HepG2 (cell line): Measurements from ENCODE around the gene TMEM131L. TPM values are rescaled to one million over a fixed set of nuclear protein-coding genes. Genes with fewer than 3 reads are reported as not detected.

Source experiments
- ATAC-seq: fragments of 200-7000 bp; cut with Tn5 transposase; 3 replicates; pipeline ENCODE4 v1.9.1; 2020; ENCODE audit warnings: mild to moderate bottlenecking, moderate library complexity
- BruUV-seq: library from RNA; stranded (reverse); fragments of 400-500 nt; replicated peaks from 2 replicates; lab custom pipeline; 2021; lab: Mats Ljungman, UMichigan
- CTCF ChIA-PET: fragments of 300-600 bp; formaldehyde crosslinking; extraction: SDS; loops from one replicate; lab custom pipeline; 2021; ENCODE audit warnings: low total read pairs, inconsistent platforms, low intra/inter-chr PET ratio; lab: Yijun Ruan, JAX
- POLR2A ChIA-PET: fragments of 350-600 bp; sonication (Branson Sonifier 250); formaldehyde crosslinking; loops from one replicate; lab custom pipeline; 2020; ENCODE audit warnings: antibody characterized with exemption, inconsistent platforms; lab: Yijun Ruan, JAX
- DNase-seq: peaks from one replicate; pipeline ENCODE4 v3.0.0-alpha.2; 2015; ENCODE audit warnings: low spot score
- FAIRE-seq: peaks from 3 replicates; lab custom pipeline; 2011; peaks lifted over from hg19 to GRCh38; lab: Jason Lieb, UNC
- H2AFZ ChIP-seq: one replicate; pipeline ENCODE4 v1.6.1; 2011; ENCODE audit warnings: low read length, inconsistent platforms
- H3K27ac ChIP-seq: fragments of 300-600 bp; 3 replicates; pipeline ENCODE4 v1.8.0; 2011; ENCODE audit warnings: mixed run types, mild to moderate bottlenecking, mixed read lengths, low read length, inconsistent platforms; ENCODE audit not compliant: insufficient read depth; ENCODE audit errors: extremely low read length
- H3K27me3 ChIP-seq, 2 experiments: fragments of 200-600 bp in 1 of 2; 2 replicates in 1 of 2; 3 replicates in 1 of 2; pipeline versions ENCODE4 v1.6.0 to v1.8.0; 2011; ENCODE audit warnings: low read length in 2 of 2, mild to moderate bottlenecking in 2 of 2, moderate library complexity in 2 of 2, inconsistent platforms in 1 of 2; ENCODE audit not compliant: insufficient read depth in 2 of 2, control insufficient read depth in 1 of 2
- H3K36me3 ChIP-seq, 2 experiments: fragments of 200-600 bp in 1 of 2; replicated peaks in 1 of 2; 2 replicates in 1 of 2; 3 replicates in 1 of 2; pipeline versions ENCODE4 v1.5.1 to v1.8.0; 2011; ENCODE audit warnings: low read length in 2 of 2, inconsistent platforms in 1 of 2; ENCODE audit not compliant: insufficient read depth in 2 of 2, control insufficient read depth in 1 of 2
- H3K4me1 ChIP-seq: 2 replicates; pipeline ENCODE4 v1.5.1; 2012; ENCODE audit warnings: low read length, inconsistent platforms; ENCODE audit not compliant: insufficient read depth
- H3K4me2 ChIP-seq: 2 replicates; pipeline ENCODE4 v1.6.0; 2011; ENCODE audit warnings: low read depth, low read length, inconsistent platforms
- H3K4me3 ChIP-seq, 3 experiments: fragments of 200-600 bp in 1 of 3; sonication (generic), shearing (Covaris generic) in 1 of 3; replicated peaks in 1 of 3; 2 replicates each; pipeline ENCODE4 v1.5.1; 2011 to 2016; ENCODE audit warnings: low read length in 3 of 3, inconsistent platforms in 2 of 3, low read depth in 2 of 3, mild to moderate bottlenecking in 2 of 3, control low read depth in 1 of 3, mixed read lengths in 1 of 3; ENCODE audit not compliant: insufficient read depth in 1 of 3
- H3K79me2 ChIP-seq: one replicate; pipeline ENCODE4 v1.6.1; 2011; ENCODE audit warnings: low read length, inconsistent platforms; ENCODE audit not compliant: insufficient read depth
- H3K9ac ChIP-seq: 2 replicates; pipeline ENCODE4 v1.6.0; 2011; ENCODE audit warnings: mild to moderate bottlenecking, low read depth, low read length, inconsistent platforms; ENCODE audit not compliant: insufficient read depth
- H3K9me3 ChIP-seq: 2 replicates; pipeline ENCODE4 v1.5.1; 2012; ENCODE audit warnings: mild to moderate bottlenecking, low read length
- H4K20me1 ChIP-seq: 2 replicates; pipeline ENCODE4 v1.6.0; 2011; ENCODE audit warnings: inconsistent platforms, mild to moderate bottlenecking, low read length, moderate library complexity; ENCODE audit not compliant: insufficient read depth
- CEBPZ ChIP-seq: IDR thresholded peaks from 2 replicates; pipeline ENCODE4 v1.6.1; 2012; ENCODE audit warnings: low read length, improper control_type of control experiment
- KLF16 ChIP-seq, 2 experiments: sonication (generic) in 1 of 2; formaldehyde crosslinking in 1 of 2; IDR thresholded peaks; 2 replicates each; pipeline versions ENCODE4 v1.6.1 to v1.8.0; 2016 to 2023; ENCODE audit warnings: missing genetic modification reagents in 2 of 2, missing compliant biosample characterization in 1 of 2
- RXRA ChIP-seq: sonication (generic); formaldehyde crosslinking; IDR thresholded peaks from 2 replicates; pipeline ENCODE4 v1.5.1; 2020; ENCODE audit warnings: missing genetic modification reagents
- SRSF9 ChIP-seq: fragments of 200-400 bp; formaldehyde crosslinking; IDR thresholded peaks from 2 replicates; pipeline ENCODE4 v1.6.1; 2018; ENCODE audit warnings: borderline replicate concordance, mild to moderate bottlenecking, low read depth, low read length; ENCODE audit not compliant: insufficient read depth, poor library complexity, severe bottlenecking
- ZFP36L2 ChIP-seq: sonication (generic); formaldehyde crosslinking; IDR thresholded peaks from 2 replicates; pipeline ENCODE4 v1.4.0; 2020; ENCODE audit warnings: missing genetic modification reagents
- ZNF326 ChIP-seq: sonication (generic); formaldehyde crosslinking; IDR thresholded peaks from 2 replicates; pipeline ENCODE4 v1.4.0; 2020; ENCODE audit warnings: missing genetic modification reagents, borderline replicate concordance
- ZNF33A ChIP-seq: sonication (generic); formaldehyde crosslinking; IDR thresholded peaks from 2 replicates; pipeline ENCODE4 v1.5.1; 2020; ENCODE audit warnings: missing genetic modification reagents, mild to moderate bottlenecking, moderate library complexity, borderline replicate concordance
- ZNF350 ChIP-seq: sonication (generic); formaldehyde crosslinking; IDR thresholded peaks from 2 replicates; pipeline ENCODE4 v1.4.0; 2020; ENCODE audit warnings: mild to moderate bottlenecking, low read depth, missing genetic modification reagents, borderline replicate concordance
- ZNF431 ChIP-seq: sonication (generic); formaldehyde crosslinking; IDR thresholded peaks from 2 replicates; pipeline ENCODE4 v1.9.0; 2022; ENCODE audit warnings: missing genetic modification reagents, low read depth, mild to moderate bottlenecking, borderline replicate concordance
- ZNF781 ChIP-seq: sonication (generic); formaldehyde crosslinking; IDR thresholded peaks from 2 replicates; pipeline ENCODE4 v1.5.1; 2020; ENCODE audit warnings: borderline replicate concordance, mild to moderate bottlenecking, missing genetic modification reagents; ENCODE audit errors: not compliant biosample characterization
- WGBS: methylation state at CpG from one replicate; pipeline ENCODE4 v1.1.6; 2017; ENCODE audit warnings: low lambda C conversion rate; 5-methylcytosine and 5-hydroxymethylcytosine counted together
- in situ Hi-C: cut with HindIII; loops from 2 replicates; pipeline ENCODE4 v1.10.0; 2017; ENCODE audit warnings: low pct_unique_long_range_greater_than_20kb; ENCODE audit not compliant: extremely low pct_ligation_motif_present
- intact Hi-C: fragments of 100-400 bp; cut with micrococcal nuclease; formaldehyde crosslinking; loops from one replicate; pipeline ENCODE4 v1.10.0; 2022; ENCODE audit not compliant: unreplicated experiment
- polyA plus RNA-seq, 8 experiments: library from polyadenylated mRNA; depleted of rRNA in 3 of 8; stranded (reverse) in 7 of 8; unstranded in 1 of 8; fragments of >200 nt; fragmentation: Illumina TruSeq in 4 of 8; extraction: Trizol in 4 of 8; gene quantifications; 2 replicates each; pipeline versions ENCODE4 v1.2.1 to v1.2.3, GENCODE V29; 2011 to 2016; ENCODE audit warnings: low read depth in 4 of 8, missing spikeins in 1 of 8, mixed read lengths in 1 of 8; ENCODE audit not compliant: insufficient read depth in 1 of 8
- total RNA-seq, 5 experiments: library from RNA; depleted of rRNA; stranded (reverse); fragments of >200 nt; fragmentation: Illumina TruSeq; extraction: Trizol; gene quantifications; 2 replicates each; pipeline ENCODE4 v1.2.3, GENCODE V29; 2016; ENCODE audit warnings: low read depth in 1 of 5

Gene TMEM131L
- total and polyA plus RNA-seq, 2 of the 13 experiments (the other 11 are each of a cell fraction or from before 2014, with no cell fraction given): 2.2 to 4.5 TPM

- TF ChIP-seq ZNF431 (CRISPR knock-in tag) (no peak), ZNF326 (no peak), CEBPZ (no peak), SRSF9 (no peak)
Observed at GRCh38 chr4:153645183-153645582, 179.0 kb downstream of the TMEM131L start (continued).

- intact Hi-C loops (loop anchor here (10.0 kb wide), 1 partner anchor 211 kb away; no protein-coding TSS in a partner anchor), in situ Hi-C loops (no loop called here)
- Histone ChIP-seq H3K4me1 (no peaks in the 10 kb centered on the region), H3K79me2 (no peaks in the 10 kb centered on the region), H3K4me2 (no peak overlapping the region), H3K9me3 (peaks cover 5% of the 10 kb centered on the region), H3K9ac (no peak overlapping the region), H2AFZ (no peak overlapping the region), H3K4me3 (no peak overlapping the region), H3K36me3 (no peaks in the 10 kb centered on the region), H3K27me3 (0 out of 5 replicates have a peak, but pooled peaks cover 0 to 3% of the 10 kb centered on the region in 2 experiments), H3K27ac (no peak overlapping the region), H4K20me1 (no peaks in the 10 kb centered on the region)
- DNase-seq (no peak), FAIRE-seq (no peak), ATAC-seq (no peak)
- CTCF ChIA-PET: no interaction called here
- no peak for TF ChIP-seq ZNF781 (CRISPR knock-in tag)
- TF ChIP-seq ZNF33A (CRISPR knock-in tag): no peak
- TF ChIP-seq ZFP36L2 (CRISPR knock-in tag): no peak
- TF ChIP-seq KLF16 (CRISPR knock-in tag; IDR thresholded peaks at IDR 0.05): no peak
- no peak for TF ChIP-seq ZNF350
- TF ChIP-seq RXRA (CRISPR knock-in tag): no peak
- POLR2A ChIA-PET: no interaction called here
- no TSS peak for BruUV-seq
- WGBS: 29% methylated on average over 1 of the region's 1 CpG
Observed at GRCh38 chr4:153646261-153646660, 180.1 kb downstream of the TMEM131L start.
